Liver (tissue), 9 donors: Measurements from ENCODE around the gene THAP4. TPM values are rescaled to one million over a fixed set of nuclear protein-coding genes. Genes with fewer than 3 reads are reported as not detected.

Source experiments
- DNase-seq: peaks from one replicate; pipeline ENCODE4 v3.0.0-alpha.2; 2017; ENCODE audit warnings: low spot score
- H3K27ac ChIP-seq, 2 donors: one replicate each; pipeline ENCODE4 v1.7.0; 2013; ENCODE audit warnings: inconsistent platforms in 2 of 2, low read length in 2 of 2, control low read depth in 1 of 2, low read depth in 1 of 2, mild to moderate bottlenecking in 1 of 2
- H3K27me3 ChIP-seq, 4 donors: one replicate each; pipeline versions ENCODE4 v1.6.1 to v1.7.0; 2013; ENCODE audit warnings: low read length in 3 of 4, inconsistent platforms in 1 of 4, mild to moderate bottlenecking in 1 of 4, moderate library complexity in 1 of 4; ENCODE audit not compliant: control insufficient read depth in 4 of 4, insufficient read depth in 4 of 4
- H3K36me3 ChIP-seq, 4 donors: one replicate each; pipeline versions ENCODE4 v1.6.1 to v1.7.0; 2013; ENCODE audit warnings: low read length in 3 of 4, mild to moderate bottlenecking in 3 of 4, low read depth in 1 of 4, moderate library complexity in 1 of 4; ENCODE audit not compliant: control insufficient read depth in 4 of 4, insufficient read depth in 3 of 4
- H3K4me1 ChIP-seq, 4 donors: one replicate each; pipeline versions ENCODE4 v1.6.1 to v1.7.0; 2013; ENCODE audit warnings: low read length in 3 of 4, mild to moderate bottlenecking in 3 of 4, moderate library complexity in 1 of 4; ENCODE audit not compliant: control insufficient read depth in 4 of 4, insufficient read depth in 4 of 4
- H3K4me3 ChIP-seq, 3 donors: one replicate each; pipeline versions ENCODE4 v1.6.1 to v1.7.0; 2013; ENCODE audit warnings: low read length in 3 of 3, control low read depth in 1 of 3, low read depth in 1 of 3, mild to moderate bottlenecking in 1 of 3
- H3K9ac ChIP-seq, 2 donors: one replicate each; pipeline ENCODE4 v1.7.0; 2013; ENCODE audit warnings: low read length in 2 of 2, mild to moderate bottlenecking in 2 of 2, moderate library complexity in 2 of 2, control low read depth in 1 of 2, low read depth in 1 of 2
- H3K9me3 ChIP-seq, 4 donors: one replicate each; pipeline versions ENCODE4 v1.6.1 to v1.7.0; 2013; ENCODE audit warnings: low read length in 3 of 4; ENCODE audit not compliant: control insufficient read depth in 4 of 4
- EGR1 ChIP-seq, 2 donors: IDR thresholded peaks; 2 replicates each; pipeline ENCODE4 v1.6.1; 2016 to 2018; ENCODE audit warnings: antibody characterized with exemption in 2 of 2, low read depth in 2 of 2
- FOXA1 ChIP-seq: IDR thresholded peaks from 2 replicates; pipeline ENCODE4 v1.6.1; 2016; ENCODE audit warnings: antibody characterized with exemption
- FOXA2 ChIP-seq: IDR thresholded peaks from 2 replicates; pipeline ENCODE4 v1.6.1; 2016; ENCODE audit warnings: antibody characterized with exemption
- HNF4G ChIP-seq: IDR thresholded peaks from 2 replicates; pipeline ENCODE4 v1.6.1; 2016; ENCODE audit warnings: antibody characterized with exemption
- JUND ChIP-seq, 2 donors: IDR thresholded peaks; 2 replicates each; pipeline ENCODE4 v1.6.1; 2016; ENCODE audit warnings: antibody characterized with exemption in 2 of 2
- NR2F2 ChIP-seq: IDR thresholded peaks from 2 replicates; pipeline ENCODE4 v1.6.1; 2016; ENCODE audit warnings: antibody characterized with exemption
- RAD21 ChIP-seq, 2 donors: IDR thresholded peaks; 2 replicates each; pipeline ENCODE4 v1.6.1; 2016; ENCODE audit warnings: antibody characterized with exemption in 2 of 2, mild to moderate bottlenecking in 2 of 2
- RXRA ChIP-seq, 2 donors: IDR thresholded peaks; 2 replicates each; pipeline ENCODE4 v1.6.1; 2017 to 2018; ENCODE audit warnings: antibody characterized with exemption in 2 of 2, mild to moderate bottlenecking in 1 of 2
- YY1 ChIP-seq: IDR thresholded peaks from 2 replicates; pipeline ENCODE4 v1.6.1; 2016; ENCODE audit warnings: antibody characterized with exemption, mild to moderate bottlenecking
- ZBTB33 ChIP-seq: IDR thresholded peaks from 2 replicates; pipeline ENCODE4 v1.6.1; 2016; ENCODE audit warnings: antibody characterized with exemption
- WGBS: extraction: QIAGEN DNeasy Blood & Tissue Kit; methylation state at CpG from one replicate; pipeline ENCODE4 v1.1.7; 2013; 5-methylcytosine and 5-hydroxymethylcytosine counted together
- polyA plus RNA-seq, 2 donors: library from polyadenylated mRNA; stranded (reverse) in 1 of 2; unstranded in 1 of 2; fragments of 200-250 nt in 1 of 2; fragments of >200 nt in 1 of 2; fragmentation: Nextera tagmentation in 1 of 2; extraction: Ambion mirVana in 1 of 2; gene quantifications; one replicate each; pipeline versions ENCODE4 v1.2.1 to v1.2.3, GENCODE V29; 2013 to 2015
- total RNA-seq, 2 donors: library from RNA; depleted of rRNA; stranded (reverse); fragments of >200 nt; gene quantifications; one replicate each; pipeline ENCODE4 v1.2.3, GENCODE V29; 2014
- TF ChIP-seq, protein P1 (sequence below): IDR thresholded peaks from 2 replicates; pipeline ENCODE4 v1.6.1; 2016; ENCODE audit warnings: antibody characterized with exemption
- TF ChIP-seq, protein P2 (sequence below): fragments of 150-350 bp; IDR thresholded peaks from 2 replicates; pipeline ENCODE4 v1.5.1; 2017; ENCODE audit warnings: improper control_type of control experiment, low read depth, low read length; ENCODE audit not compliant: missing input control
- donor health status: healthy.
- donor health status: healthy.
- donor health status: healthy.
- donor health status: healthy.
- donor health status: healthy.

Gene THAP4
- total and polyA plus RNA-seq, 4 donors: 16.8 to 33.1 (median 22.7) TPM

DNA sequence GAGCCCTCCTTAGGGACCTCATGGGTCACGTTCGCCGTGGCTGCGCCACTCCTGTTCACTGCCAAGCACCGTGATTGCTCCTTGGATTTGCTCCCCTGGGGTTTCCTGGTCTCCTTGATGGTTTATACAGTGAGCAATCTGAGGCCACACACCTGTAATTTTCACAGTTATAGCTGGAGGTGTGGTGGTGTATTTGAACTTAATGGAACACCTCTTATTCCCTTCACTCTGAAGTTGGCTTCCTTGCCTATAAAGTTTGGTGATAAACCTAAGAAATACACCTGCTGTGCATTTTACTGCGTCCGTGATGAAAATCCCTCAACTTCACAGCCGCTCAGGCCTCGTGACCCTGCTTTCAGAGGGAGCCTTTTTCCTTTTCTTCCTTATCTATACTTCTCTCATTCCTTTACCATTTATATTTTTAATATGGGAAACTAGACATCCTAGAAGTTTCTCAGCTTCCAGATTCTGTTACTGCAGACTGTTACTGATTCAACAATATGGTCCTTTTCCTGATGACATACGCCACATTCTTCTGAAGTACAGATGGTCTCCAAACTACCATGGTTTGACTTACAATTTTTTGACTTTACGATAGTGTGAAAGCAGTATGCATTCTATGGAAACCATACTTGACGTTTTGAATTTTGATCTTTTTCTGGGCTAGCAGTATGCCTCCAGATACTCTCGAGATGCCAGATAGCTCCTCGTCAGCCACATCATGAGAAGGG lies 9.1 kb upstream of the THAP4 start:
- Histone ChIP-seq H3K36me3 (peaks cover 0 to 4% (median under 1%) of the 10 kb centered on the region in 4 donors), H3K9me3 (no peaks in the 10 kb centered on the region), H3K27me3 (no peaks in the 10 kb centered on the region), H3K4me3 (no peak overlapping the region), H3K27ac (no peak overlapping the region), H3K4me1 (peaks cover 0 to 9% (median 5%) of the 10 kb centered on the region in 4 donors), H3K9ac (no peak overlapping the region)
- WGBS: 94% methylated on average over 14 of the region's 14 CpGs
- TF ChIP-seq RAD21 (IDR thresholded peaks at IDR 0.05): no peak
- no peak for DNase-seq

DNA sequence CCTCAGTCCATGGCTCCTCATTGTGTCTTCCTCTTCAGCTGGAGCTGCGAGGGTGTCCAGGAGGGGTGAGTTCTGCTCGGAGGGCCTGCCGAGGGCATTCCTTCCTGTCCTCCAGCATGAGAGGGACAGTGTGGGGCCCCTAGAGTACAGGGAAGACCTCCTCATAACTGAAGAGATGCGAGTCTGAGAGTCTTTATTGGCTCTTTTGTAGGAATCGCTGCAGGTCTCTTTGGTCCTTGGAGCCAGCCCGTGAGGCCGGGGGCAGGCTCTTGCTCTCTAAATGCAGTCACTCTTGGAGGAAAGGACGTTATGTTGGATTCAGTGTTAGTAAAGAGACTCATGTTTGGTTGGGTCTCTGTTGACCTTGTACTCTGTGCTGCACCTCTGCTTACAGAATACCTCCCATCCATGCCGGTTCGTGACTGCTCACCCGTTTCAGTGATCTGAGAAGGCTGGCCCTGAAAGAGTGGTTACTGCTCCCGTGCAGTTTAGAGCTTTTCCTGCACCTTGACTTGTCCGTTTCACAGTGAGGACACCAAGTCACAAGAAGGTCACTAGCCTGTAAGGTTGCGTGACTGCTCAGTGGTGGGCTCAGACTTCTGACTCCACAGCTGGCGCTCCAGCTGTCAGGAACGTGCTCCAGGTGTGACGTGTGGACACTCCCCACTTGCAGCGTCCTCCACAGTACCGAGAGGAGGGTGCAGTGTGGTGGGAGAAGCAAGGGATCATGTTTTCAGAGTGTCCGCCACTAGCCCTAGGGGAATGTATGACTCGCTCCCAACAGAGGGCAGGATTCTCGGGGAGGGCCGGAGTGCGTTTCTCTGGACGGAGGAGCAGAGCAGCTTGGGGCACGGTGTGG lies 8.3 kb upstream of the THAP4 start:
- H3K27ac ChIP-seq: no peak overlapping the region
- H3K27me3 ChIP-seq: no peaks in the 10 kb centered on the region
- H3K4me3 ChIP-seq: no peak overlapping the region
- DNase-seq: no peak
- TF ChIP-seq JUND (IDR thresholded peaks at IDR 0.05) (no peak), EGR1 (IDR thresholded peaks at IDR 0.05; ENCODE audit: low read depth in 2 of 2) (no peak), FOXA1 (no peak), YY1 (no peak), ZBTB33 (no peak), NR2F2 (no peak)
- TF ChIP-seq, protein P1, sequence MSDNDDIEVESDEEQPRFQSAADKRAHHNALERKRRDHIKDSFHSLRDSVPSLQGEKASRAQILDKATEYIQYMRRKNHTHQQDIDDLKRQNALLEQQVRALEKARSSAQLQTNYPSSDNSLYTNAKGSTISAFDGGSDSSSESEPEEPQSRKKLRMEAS: no peak
- TF ChIP-seq, protein P2, sequence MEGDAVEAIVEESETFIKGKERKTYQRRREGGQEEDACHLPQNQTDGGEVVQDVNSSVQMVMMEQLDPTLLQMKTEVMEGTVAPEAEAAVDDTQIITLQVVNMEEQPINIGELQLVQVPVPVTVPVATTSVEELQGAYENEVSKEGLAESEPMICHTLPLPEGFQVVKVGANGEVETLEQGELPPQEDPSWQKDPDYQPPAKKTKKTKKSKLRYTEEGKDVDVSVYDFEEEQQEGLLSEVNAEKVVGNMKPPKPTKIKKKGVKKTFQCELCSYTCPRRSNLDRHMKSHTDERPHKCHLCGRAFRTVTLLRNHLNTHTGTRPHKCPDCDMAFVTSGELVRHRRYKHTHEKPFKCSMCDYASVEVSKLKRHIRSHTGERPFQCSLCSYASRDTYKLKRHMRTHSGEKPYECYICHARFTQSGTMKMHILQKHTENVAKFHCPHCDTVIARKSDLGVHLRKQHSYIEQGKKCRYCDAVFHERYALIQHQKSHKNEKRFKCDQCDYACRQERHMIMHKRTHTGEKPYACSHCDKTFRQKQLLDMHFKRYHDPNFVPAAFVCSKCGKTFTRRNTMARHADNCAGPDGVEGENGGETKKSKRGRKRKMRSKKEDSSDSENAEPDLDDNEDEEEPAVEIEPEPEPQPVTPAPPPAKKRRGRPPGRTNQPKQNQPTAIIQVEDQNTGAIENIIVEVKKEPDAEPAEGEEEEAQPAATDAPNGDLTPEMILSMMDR: no peak
- H3K4me1 ChIP-seq: peaks cover 3 to 12% (median 7%) of the 10 kb centered on the region in 4 donors
- peaks cover 0 to 3% (median 0%) of the 10 kb centered on the region in 4 donors for H3K36me3 ChIP-seq
- H3K9ac ChIP-seq: no peak overlapping the region
- no peaks in the 10 kb centered on the region for H3K9me3 ChIP-seq
- WGBS: 89% methylated on average over 26 of the region's 26 CpGs

DNA sequence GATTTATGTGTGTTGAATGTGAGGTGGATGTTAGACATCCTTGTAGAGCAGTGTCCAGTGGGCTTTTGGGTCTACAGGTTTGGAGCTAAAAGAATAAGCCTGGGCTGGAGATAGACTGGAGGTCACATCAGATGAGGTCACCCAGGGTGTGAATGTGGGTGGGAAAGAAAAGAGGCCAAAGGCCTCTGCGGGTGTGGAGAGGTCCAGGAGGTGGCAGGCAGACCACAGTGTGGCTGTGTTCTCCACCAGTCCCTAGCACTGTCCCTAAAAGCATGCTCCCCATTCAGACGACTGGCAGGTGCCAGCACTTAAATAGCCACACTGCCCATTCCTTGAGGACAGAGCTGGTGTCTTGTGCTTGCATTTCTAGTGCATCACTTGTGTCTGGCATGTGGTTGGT lies 4.7 kb upstream of the THAP4 start:
- H3K4me1 ChIP-seq: peaks cover 3 to 21% (median 19%) of the 10 kb centered on the region in 4 donors
- TF ChIP-seq EGR1 (IDR thresholded peaks at IDR 0.05; ENCODE audit: low read depth in 2 of 2) (no peak), NR2F2 (no peak), RXRA (IDR thresholded peaks at IDR 0.05) (no peak), HNF4G (no peak), FOXA2 (no peak)
- H3K9me3 ChIP-seq: peaks cover 0 to 2% (median 0%) of the 10 kb centered on the region in 4 donors
- WGBS: 39% methylated on average over 2 of the region's 2 CpGs
- H3K36me3 ChIP-seq: peaks cover 0 to 4% (median 0%) of the 10 kb centered on the region in 4 donors
- no peak for DNase-seq
- H3K4me3 ChIP-seq: no peak overlapping the region
- no peaks in the 10 kb centered on the region for H3K27me3 ChIP-seq
- no peak overlapping the region for H3K9ac ChIP-seq
- no peak overlapping the region for H3K27ac ChIP-seq
